GM23248 (cell line): ENCODE data around the gene TRIM69. TPM values are rescaled to one million over a fixed set of nuclear protein-coding genes. Genes with fewer than 3 reads are reported as not detected.

Experiments
- DNase-seq: peaks from one replicate; pipeline ENCODE4 v3.0.0-alpha.2; 2015
- H2AFZ ChIP-seq: fragments of 200-600 bp; sonication (generic); 2 replicates; pipeline ENCODE4 v1.6.1; 2016; ENCODE audit warnings: antibody characterized with exemption
- H3F3A ChIP-seq: fragments of 200-600 bp; sonication (generic); 2 replicates; pipeline ENCODE4 v1.6.1; 2016; ENCODE audit warnings: mild to moderate bottlenecking, antibody characterized with exemption, mixed run types; ENCODE audit not compliant: insufficient read depth
- H3K27ac ChIP-seq: fragments of 200-600 bp; sonication (generic); 2 replicates; pipeline ENCODE4 v1.5.1; 2016; ENCODE audit warnings: mild to moderate bottlenecking
- H3K27me3 ChIP-seq: fragments of 200-600 bp; sonication (generic); replicated peaks from 2 replicates; pipeline ENCODE4 v1.6.1; 2016; ENCODE audit warnings: mild to moderate bottlenecking; ENCODE audit not compliant: insufficient read depth
- H3K36me3 ChIP-seq: fragments of 200-600 bp; sonication (generic); 2 replicates; pipeline ENCODE4 v1.6.1; 2016; ENCODE audit warnings: low read depth, mild to moderate bottlenecking
- H3K4me1 ChIP-seq: fragments of 200-600 bp; sonication (generic); 2 replicates; pipeline ENCODE4 v1.6.1; 2016; ENCODE audit warnings: mild to moderate bottlenecking; ENCODE audit not compliant: insufficient read depth
- H3K4me2 ChIP-seq: fragments of 200-600 bp; sonication (generic); one replicate; pipeline ENCODE4 v1.6.1; 2016; ENCODE audit warnings: mild to moderate bottlenecking; ENCODE audit not compliant: unreplicated experiment
- H3K4me3 ChIP-seq: fragments of 200-600 bp; sonication (generic); 2 replicates; pipeline ENCODE4 v1.5.1; 2016; ENCODE audit warnings: mild to moderate bottlenecking
- H3K79me2 ChIP-seq: fragments of 200-600 bp; sonication (generic); 2 replicates; pipeline ENCODE4 v1.6.1; 2016; ENCODE audit warnings: mild to moderate bottlenecking; ENCODE audit not compliant: insufficient read depth
- H3K9ac ChIP-seq: fragments of 200-600 bp; sonication (generic); 2 replicates; pipeline ENCODE4 v1.6.1; 2016; ENCODE audit warnings: mild to moderate bottlenecking
- H3K9me2 ChIP-seq: fragments of 200-600 bp; sonication (generic); 2 replicates; pipeline ENCODE4 v1.6.1; 2016; ENCODE audit warnings: mixed run types, mild to moderate bottlenecking, moderate library complexity; ENCODE audit not compliant: insufficient read depth
- H3K9me3 ChIP-seq: fragments of 200-600 bp; sonication (generic); one replicate; pipeline ENCODE4 v1.6.1; 2017; ENCODE audit warnings: low read depth
- H4K20me1 ChIP-seq: fragments of 200-600 bp; sonication (generic); 2 replicates; pipeline ENCODE4 v1.6.0; 2016; ENCODE audit not compliant: insufficient read depth
- EZH2 ChIP-seq: fragments of 200-600 bp; sonication (generic); IDR thresholded peaks from 2 replicates; pipeline ENCODE4 v1.6.1; 2018; ENCODE audit warnings: antibody characterized with exemption, mild to moderate bottlenecking; ENCODE audit not compliant: insufficient read depth, poor library complexity, severe bottlenecking
- EZH2phosphoT487 ChIP-seq: fragments of 200-600 bp; sonication (generic); IDR thresholded peaks from 2 replicates; pipeline ENCODE4 v1.6.1; 2018; ENCODE audit warnings: antibody characterized with exemption, moderate library complexity, mild to moderate bottlenecking, low read depth; ENCODE audit not compliant: insufficient read depth
- WGBS, 2 experiments: methylation state at CpG; one replicate each; pipeline ENCODE4 v1.1.6; 2015 to 2017; ENCODE audit warnings: low lambda C conversion rate in 2 of 2, low coverage in 1 of 2; ENCODE audit errors: missing lambda C conversion rate in 2 of 2; 5-methylcytosine and 5-hydroxymethylcytosine counted together
- in situ Hi-C: fragments of 300-500 bp; cut with MboI; formaldehyde crosslinking; loops from 2 replicates; pipeline ENCODE4 v1.15.0; 2020
- polyA plus RNA-seq: library from polyadenylated mRNA; unstranded; fragments of >200 nt; fragmentation: Nextera tagmentation; extraction: Ambion mirVana; gene quantifications from 2 replicates; pipeline ENCODE4 v1.2.1, GENCODE V29; 2016
- small RNA-seq: library from RNA; depleted of rRNA; stranded (forward); fragments of <200 nt; gene quantifications from one replicate; pipeline ENCODE3, GENCODE V24; 2014; ENCODE audit warnings: low read depth, low replicate concordance
- total RNA-seq: library from RNA; depleted of rRNA; stranded (reverse); fragments of >200 nt; shearing (Covaris generic); gene quantifications from 2 replicates; pipeline ENCODE4 v1.2.3, GENCODE V29; 2014; rRNA removed

TRIM69 gene
- total and polyA plus RNA-seq, 2 experiments from 2014 or later, result 8.9 to 9.2 TPM

DNA sequence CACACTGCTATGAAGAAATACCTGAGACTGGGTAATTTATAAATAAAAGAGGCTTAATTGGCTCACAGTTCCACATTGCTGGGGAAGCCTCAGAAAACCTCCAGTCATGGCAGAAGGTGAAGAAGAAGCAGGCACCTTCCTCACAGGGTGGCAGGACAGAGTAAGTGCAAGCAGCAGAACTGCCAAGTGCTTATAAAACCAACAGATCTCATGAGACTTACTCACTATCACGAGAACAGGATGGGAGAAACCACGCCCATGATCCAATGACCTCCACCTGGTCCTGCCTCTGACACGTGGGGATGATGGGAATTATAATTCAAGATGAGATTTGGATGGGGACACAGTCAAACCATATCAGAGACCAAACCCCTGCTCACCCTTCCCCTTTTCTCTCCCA lies 75.0 kb downstream of the TRIM69 start:
- H4K20me1 ChIP-seq, result no peaks in the 10 kb centered on the region
- H3K79me2 ChIP-seq, result no peaks in the 10 kb centered on the region
- H2AFZ ChIP-seq, result no peak overlapping the region
- no peak for DNase-seq
- H3K4me1 ChIP-seq, result no peaks in the 10 kb centered on the region
- H3K9me3 ChIP-seq, result no peaks in the 10 kb centered on the region
- H3K27me3 ChIP-seq, result peaks cover 28% of the 10 kb centered on the region
- no peak overlapping the region for H3K4me2 ChIP-seq
- in situ Hi-C loops, result no loop called here
- H3K36me3 ChIP-seq, result no peaks in the 10 kb centered on the region
- TF ChIP-seq EZH2 (no peak), EZH2phosphoT487 (no peak)
- no peaks in the 10 kb centered on the region for H3F3A ChIP-seq
- H3K9ac ChIP-seq, result no peak overlapping the region
- no peak overlapping the region for H3K4me3 ChIP-seq
- H3K27ac ChIP-seq, result no peak overlapping the region
- 7 to 8% methylated on average over 3 of the region's 3 CpGs for WGBS, 2 experiments
- H3K9me2 ChIP-seq, result no peaks in the 10 kb centered on the region

DNA sequence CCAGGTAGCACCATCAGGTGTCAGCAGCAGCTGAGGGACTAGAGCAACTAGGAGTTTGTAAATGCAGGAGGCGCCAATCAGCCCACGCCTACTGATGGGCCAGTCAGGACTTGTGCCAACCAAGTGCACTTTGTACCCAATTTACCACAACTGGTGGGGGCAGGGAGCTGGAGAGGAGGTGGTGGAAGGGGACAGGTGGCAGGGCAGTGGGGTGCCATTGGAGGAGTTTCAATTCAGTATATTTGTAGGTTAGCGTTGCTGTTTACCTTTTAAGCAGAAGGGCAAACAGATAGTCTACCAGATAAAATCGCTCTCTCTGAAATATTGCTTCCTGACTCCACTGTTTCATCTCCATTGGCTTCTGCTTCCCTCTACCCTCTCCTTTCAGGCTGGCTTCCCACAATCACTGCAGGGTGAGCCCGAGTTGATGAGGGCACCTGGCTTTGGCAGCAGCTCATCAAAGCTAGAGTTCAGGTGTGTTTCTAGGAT lies 75.7 kb downstream of the TRIM69 start:
- H3K27me3 ChIP-seq, result peaks cover 28% of the 10 kb centered on the region
- no peaks in the 10 kb centered on the region for H4K20me1 ChIP-seq
- H3F3A ChIP-seq, result no peaks in the 10 kb centered on the region
- no peak overlapping the region for H3K4me3 ChIP-seq
- WGBS, 2 experiments, result 56% methylated on average over 5 of the region's 5 CpGs
- no peak for DNase-seq
- TF ChIP-seq EZH2phosphoT487 (no peak), EZH2 (no peak)
- no peaks in the 10 kb centered on the region for H3K4me1 ChIP-seq
- no peaks in the 10 kb centered on the region for H3K9me3 ChIP-seq
- in situ Hi-C loops, result no loop called here
- H3K9ac ChIP-seq, result no peak overlapping the region
- H3K4me2 ChIP-seq, result no peak overlapping the region
- no peaks in the 10 kb centered on the region for H3K9me2 ChIP-seq
- H3K36me3 ChIP-seq, result no peaks in the 10 kb centered on the region
- H3K79me2 ChIP-seq, result no peaks in the 10 kb centered on the region
- H2AFZ ChIP-seq, result no peak overlapping the region
- no peak overlapping the region for H3K27ac ChIP-seq

DNA sequence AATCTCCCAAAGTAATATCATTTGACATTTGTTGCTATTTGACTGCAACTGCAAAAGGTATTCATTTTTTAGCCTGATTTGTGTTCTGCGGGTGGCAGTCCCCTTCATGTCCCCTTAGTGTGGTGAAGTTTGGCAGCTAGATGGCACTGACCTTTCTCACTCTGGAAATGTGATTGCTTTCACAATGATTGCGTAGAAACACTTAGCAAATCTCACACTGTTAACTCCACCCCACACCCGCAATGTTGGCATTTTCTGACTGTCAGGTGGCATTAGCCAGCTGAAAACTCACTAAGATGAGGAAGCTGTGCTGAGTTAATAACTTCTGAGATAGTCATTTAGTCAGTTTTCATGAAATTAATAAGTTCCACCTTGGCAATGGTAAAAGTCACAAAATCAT lies 76.9 kb downstream of the TRIM69 start:
- DNase-seq, result no peak
- Histone ChIP-seq H3K4me3 (no peak overlapping the region), H2AFZ (no peak overlapping the region), H4K20me1 (no peaks in the 10 kb centered on the region), H3K4me2 (no peak overlapping the region), H3K79me2 (no peaks in the 10 kb centered on the region), H3K36me3 (no peaks in the 10 kb centered on the region), H3K27me3 (peaks cover 22% of the 10 kb centered on the region), H3K9ac (no peak overlapping the region), H3K9me2 (no peaks in the 10 kb centered on the region), H3K4me1 (no peaks in the 10 kb centered on the region), H3K9me3 (no peaks in the 10 kb centered on the region), H3F3A (no peaks in the 10 kb centered on the region), H3K27ac (no peak overlapping the region)
- 52 to 53% methylated on average over 3 of the region's 3 CpGs for WGBS, 2 experiments
- in situ Hi-C loops, result no loop called here
- TF ChIP-seq EZH2 (no peak), EZH2phosphoT487 (no peak)

Small RNA genes within 50 kb of the gene (small RNA-seq; reads per million reads assigned to genes)
- gene RF00019, result not detected

Other genes with a start within 250 kb of the TRIM69 start
- gene EIF3J, start 199.4 kb upstream of the TRIM69 start, total RNA-seq, result 25.2 and 37.8 TPM in 2 replicates
- gene EIF3J, start 199.4 kb upstream of the TRIM69 start, polyA plus RNA-seq, result 35.9 and 38.4 TPM in 2 replicates
- 53.6 and 75.6 TPM in 2 replicates for gene SPG11, start 72.9 kb upstream of the TRIM69 start, total RNA-seq
- 20.5 and 21.5 TPM in 2 replicates for gene SPG11, start 72.9 kb upstream of the TRIM69 start, polyA plus RNA-seq
- gene PATL2, start 25.2 kb upstream of the TRIM69 start, total RNA-seq, result not detected in 2 replicates
- 0.26 TPM in 1 of 2 replicates, not detected in the other for gene PATL2, start 25.2 kb upstream of the TRIM69 start, polyA plus RNA-seq
- gene B2M, start 25.0 kb upstream of the TRIM69 start, total RNA-seq, result 1,965 and 2,442 TPM in 2 replicates
- 3,590 and 3,619 TPM in 2 replicates for gene B2M, start 25.0 kb upstream of the TRIM69 start, polyA plus RNA-seq
- not detected in 2 replicates for gene TERB2, start 220.2 kb downstream of the TRIM69 start, total RNA-seq
- not detected in 2 replicates for gene TERB2, start 220.2 kb downstream of the TRIM69 start, polyA plus RNA-seq